Prostate gland (tissue), 2 donors: ENCODE measurements around the gene AQR.
"Not testable (repeated sequence)": the region's sequence is repeated elsewhere in the genome, so short reads cannot be mapped to it uniquely, and the experiment has no call there.

Source experiments
- POLR2A ChIP-seq: fragments of 450-650 bp; IDR thresholded peaks from one replicate; pipeline ENCODE4 v1.6.1; 2016; ENCODE audit warnings: antibody characterized with exemption, mild to moderate bottlenecking
- POLR2AphosphoS5 ChIP-seq: sonication (generic); formaldehyde crosslinking; IDR thresholded peaks from one replicate; pipeline ENCODE4 v1.6.1; 2017; ENCODE audit warnings: antibody characterized with exemption
- TF ChIP-seq, protein P1 (sequence below), 4 experiments: fragments of 200-600 bp in 2 of 4; fragments of 450-650 bp in 2 of 4; sonication (generic) in 2 of 4; IDR thresholded peaks; 1 replicate in 3 of 4; 2 replicates in 1 of 4; pipeline ENCODE4 v1.5.1; 2016 to 2019; ENCODE audit warnings: antibody characterized with exemption in 4 of 4, mild to moderate bottlenecking in 2 of 4, moderate library complexity in 2 of 4

DNA sequence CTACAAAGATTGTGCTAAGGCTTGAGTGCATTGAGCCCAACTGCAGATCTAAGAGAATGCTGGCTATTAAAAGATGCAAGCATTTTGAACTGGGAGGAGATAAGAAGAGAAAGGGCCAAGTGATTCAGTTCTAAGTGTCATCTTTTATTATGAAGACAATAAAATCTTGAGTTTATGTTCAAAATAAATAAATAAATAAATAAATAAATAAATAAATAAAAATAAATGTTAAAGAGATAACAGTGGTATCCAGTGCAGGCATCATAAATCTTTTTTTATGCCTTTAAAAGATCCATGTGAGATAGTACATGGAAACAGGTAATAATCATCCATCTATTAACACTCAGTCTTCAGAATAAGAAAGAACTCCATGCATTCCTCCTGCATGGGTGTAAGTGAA, 26.3 kb downstream of the AQR start:
- TF ChIP-seq, protein P1, sequence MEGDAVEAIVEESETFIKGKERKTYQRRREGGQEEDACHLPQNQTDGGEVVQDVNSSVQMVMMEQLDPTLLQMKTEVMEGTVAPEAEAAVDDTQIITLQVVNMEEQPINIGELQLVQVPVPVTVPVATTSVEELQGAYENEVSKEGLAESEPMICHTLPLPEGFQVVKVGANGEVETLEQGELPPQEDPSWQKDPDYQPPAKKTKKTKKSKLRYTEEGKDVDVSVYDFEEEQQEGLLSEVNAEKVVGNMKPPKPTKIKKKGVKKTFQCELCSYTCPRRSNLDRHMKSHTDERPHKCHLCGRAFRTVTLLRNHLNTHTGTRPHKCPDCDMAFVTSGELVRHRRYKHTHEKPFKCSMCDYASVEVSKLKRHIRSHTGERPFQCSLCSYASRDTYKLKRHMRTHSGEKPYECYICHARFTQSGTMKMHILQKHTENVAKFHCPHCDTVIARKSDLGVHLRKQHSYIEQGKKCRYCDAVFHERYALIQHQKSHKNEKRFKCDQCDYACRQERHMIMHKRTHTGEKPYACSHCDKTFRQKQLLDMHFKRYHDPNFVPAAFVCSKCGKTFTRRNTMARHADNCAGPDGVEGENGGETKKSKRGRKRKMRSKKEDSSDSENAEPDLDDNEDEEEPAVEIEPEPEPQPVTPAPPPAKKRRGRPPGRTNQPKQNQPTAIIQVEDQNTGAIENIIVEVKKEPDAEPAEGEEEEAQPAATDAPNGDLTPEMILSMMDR (IDR thresholded peaks at IDR 0.05) = not testable (repeated sequence)
- not testable (repeated sequence) for TF ChIP-seq POLR2A, POLR2AphosphoS5
